ENCODE results near the gene HIF1A.
"Not testable (repeated sequence)": the region's sequence is repeated elsewhere in the genome, so short reads cannot be mapped to it uniquely, and the experiment has no call there.

The HIF1A gene

DNA sequence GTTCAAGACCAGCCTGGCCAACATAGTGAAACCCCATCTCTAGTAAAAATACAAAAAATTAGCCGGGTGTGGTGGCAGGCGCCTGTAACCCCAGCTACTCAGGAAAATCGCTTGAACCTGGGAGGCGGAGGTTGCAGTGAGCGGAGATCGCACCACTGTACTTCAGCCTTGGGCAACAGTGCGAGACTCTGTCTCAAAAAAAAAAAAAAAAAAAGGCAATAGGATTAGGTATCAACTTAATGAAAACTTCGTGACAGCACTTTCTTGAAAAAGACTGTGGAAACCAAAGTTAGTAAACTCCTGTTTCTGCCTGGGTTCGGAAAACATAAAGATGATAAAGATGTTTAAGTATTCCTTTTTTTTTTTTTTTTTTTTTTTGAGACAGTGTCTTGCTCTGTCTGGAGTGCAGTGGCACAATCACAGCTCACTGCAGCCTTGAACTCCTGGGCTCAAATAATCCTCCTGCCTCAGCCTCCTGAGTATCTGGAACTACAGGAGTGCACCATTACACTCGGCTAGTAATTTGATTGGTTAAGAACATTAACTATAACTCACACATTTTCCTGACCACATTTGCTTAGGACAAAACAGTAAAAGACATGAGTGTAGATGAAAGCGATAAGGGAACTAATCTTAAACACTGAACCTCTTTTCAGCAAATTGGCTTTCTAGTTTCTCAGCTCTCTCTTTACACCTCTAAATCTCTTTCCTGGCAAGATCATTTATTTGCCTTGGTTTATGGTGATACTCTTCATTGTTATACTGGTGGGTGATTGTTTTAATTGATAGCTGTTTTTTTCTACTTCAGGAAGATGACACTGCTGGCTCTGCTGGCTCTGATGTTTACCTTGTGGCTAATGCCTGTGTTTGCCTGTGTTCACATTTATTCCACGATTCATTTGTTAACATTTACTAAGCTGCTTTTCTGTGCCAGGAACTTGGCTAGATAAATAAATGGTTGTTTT lies 15.8 kb downstream of the HIF1A start:
- DNase-seq = peak; percentile 91

DNA sequence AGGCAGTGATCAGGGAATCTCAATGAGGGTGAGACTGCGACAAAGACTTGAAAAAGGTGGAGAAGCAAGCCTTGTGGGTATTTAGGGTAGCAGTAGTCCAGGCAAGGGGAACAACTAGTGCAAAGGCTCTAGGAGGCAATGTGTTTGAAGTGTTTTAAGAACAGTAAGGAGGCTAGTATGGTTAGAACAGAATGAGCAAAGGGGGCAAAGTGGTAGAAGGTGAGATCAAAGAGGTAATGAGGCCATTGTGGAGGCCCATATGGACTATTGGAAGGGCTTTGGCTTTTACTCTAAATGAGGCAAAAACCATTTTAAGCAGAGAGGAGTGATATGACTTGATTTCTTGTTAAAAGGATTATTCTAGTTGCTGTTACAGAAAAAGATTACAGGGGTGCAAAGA lies 16.8 kb downstream of the HIF1A start:
- no peak for DNase-seq

DNA sequence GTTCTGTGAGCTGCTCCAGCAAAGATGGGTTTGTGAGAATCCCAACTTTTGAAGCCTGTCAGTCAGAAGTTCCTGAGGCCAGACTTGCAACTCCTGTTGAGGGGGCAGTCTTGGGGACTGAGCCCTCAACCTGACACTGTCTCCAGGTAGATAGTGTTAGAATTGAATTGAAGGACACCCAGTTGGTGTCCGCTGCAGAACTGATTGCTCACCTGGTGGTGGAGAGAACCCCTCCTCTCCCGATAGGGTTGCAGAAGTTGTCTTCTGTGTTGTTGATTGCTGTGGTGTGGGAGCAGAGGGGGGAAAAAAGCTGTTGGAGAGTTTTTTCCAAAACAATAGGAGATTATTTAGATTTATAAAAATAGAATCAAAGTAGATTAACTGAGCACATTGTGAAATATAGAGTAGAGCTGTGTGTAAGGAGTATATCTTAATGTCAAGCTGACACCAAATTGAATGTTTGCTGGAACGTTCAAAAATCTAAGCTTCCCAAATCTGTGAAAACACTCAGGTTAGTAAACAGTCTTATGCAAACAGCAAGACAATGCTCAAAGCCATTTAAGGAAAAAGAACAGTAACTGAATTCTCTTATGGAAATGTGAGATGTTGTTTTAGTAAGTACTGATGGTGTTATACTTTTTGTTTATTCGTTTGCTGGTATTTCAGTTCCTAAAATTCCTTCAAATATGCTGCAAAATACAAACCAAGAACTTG lies 18.6 kb downstream of the HIF1A start:
- no peak for DNase-seq

DNA sequence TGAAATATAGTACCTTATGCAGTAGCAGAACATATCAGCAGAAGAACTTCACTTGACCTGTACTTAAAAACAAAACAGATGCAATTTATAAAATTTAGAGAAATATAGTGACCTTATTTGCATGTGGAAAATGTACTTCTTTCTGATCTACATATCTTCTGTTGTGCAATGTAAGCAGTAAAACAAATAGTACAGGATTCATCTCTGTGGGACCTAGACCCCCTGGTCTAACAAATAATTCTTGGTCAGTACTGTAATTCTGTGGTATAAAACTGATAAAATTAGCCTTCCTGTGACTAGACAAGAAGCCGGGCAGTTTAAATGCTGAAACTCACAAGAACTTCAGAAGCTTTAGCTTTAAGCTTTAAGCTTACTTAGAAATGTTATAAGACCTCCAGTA lies 21.6 kb downstream of the HIF1A start:
- DNase-seq = no peak

DNA sequence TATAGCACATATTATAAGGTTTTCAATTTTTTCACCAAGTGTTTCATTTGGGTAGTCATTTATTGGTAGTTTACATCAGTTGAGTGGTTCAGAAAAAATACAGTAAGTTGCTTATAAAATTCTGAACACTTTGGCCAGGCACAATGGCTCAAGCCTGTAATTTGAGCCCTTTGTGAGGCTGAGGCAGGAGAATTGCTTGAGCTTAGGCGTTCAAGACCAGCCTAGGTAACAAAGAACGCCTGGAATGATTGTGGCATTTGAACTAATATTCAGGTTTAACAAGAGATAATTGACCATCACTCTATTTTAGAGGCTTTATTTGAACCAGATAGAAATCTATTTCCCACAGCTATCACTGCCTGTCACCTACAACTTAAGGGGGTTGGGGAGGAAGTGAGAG lies 22.7 kb downstream of the HIF1A start:
- no peak for DNase-seq

DNA sequence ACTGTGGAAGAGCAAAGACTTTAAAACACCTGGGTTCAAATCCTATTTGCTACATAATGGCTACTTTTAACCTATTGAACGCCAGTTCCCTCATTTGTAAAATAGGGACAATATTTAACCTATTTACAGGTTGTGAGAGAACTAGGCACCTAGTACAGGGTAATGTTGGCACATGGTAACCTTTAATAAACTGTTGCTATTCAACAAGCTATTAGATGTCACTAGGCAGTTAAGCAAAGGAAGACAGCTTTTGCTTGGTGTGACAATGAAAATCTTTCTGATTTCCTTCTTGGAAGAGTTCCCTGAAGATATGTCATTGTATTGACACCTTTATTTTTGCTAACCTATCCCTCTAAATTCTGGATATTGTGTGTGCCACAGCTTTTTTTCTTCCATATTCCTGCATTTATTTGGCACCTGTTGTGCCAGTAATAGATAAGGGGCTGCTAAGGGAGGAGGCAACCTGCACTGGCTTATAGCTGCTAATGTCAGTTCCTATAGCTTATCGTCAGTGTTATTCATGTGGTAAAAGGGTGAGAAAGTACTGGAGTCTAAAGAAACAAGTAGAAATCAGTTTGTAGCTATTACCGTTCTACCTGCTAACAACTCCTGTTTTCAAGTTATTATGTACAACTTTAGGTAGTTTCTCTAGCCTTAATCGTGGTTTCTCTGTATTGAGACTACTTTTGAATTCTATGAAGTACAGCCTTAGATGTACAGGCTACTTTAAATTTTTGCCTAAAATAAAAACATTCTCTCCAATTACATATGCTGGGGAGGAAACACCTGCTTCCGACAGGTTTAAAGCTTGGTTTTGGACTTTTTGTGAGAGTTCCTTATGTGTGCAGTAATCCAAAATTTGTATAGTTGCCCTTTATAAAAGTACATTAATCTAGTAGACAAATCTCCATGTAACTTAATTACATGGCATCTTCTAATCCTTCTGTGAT lies 24.3 kb downstream of the HIF1A start:
- no peak for DNase-seq

DNA sequence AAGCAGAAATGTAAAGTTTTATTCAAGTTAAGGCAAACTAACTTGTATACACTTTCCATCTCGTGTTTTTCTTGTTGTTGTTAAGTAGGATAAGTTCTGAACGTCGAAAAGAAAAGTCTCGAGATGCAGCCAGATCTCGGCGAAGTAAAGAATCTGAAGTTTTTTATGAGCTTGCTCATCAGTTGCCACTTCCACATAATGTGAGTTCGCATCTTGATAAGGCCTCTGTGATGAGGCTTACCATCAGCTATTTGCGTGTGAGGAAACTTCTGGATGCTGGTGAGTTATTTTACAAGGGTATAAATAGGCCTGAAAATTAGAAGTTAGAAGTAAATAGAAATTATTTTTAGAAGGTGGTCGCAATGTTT lies 25.0 kb downstream of the HIF1A start:
- no peak for DNase-seq

DNA sequence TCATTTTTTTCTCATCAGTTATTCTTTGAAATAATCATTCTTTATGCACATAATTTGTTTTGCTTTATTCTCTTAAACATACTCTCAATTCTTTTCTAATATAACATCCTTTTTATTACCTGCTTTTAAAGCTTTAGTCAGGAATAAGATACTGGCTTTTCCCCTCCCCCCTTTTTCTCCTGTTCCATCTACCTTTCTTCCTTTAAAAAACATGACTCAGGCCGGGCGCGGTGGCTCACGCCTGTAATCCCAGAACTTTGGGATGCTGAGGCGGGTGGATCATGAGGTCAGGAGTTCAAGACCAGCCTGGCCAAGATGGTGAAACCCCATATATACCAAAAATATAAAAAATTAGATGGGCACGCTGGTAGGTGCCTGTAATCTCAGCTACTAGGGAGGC lies 25.4 kb downstream of the HIF1A start:
- no peak for DNase-seq

DNA sequence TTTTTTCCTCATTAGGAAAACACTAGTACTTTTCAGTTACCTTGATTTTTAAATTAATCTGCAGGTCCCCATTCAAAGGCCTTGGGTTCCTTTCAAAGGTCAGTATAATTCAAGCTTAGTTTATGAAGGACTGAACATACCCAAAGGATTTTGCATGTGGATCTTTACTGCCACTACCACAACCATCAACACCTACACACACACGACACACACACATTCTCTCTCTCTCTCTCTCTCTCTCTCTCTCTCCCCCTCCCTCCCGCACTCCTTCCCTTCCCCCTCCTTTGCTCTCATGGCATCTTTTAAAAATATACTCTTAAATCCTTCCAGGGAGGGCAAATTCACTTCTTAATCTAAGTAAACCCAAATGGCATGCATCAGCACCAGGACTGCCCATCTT lies 28.8 kb downstream of the HIF1A start:
- no peak for DNase-seq

DNA sequence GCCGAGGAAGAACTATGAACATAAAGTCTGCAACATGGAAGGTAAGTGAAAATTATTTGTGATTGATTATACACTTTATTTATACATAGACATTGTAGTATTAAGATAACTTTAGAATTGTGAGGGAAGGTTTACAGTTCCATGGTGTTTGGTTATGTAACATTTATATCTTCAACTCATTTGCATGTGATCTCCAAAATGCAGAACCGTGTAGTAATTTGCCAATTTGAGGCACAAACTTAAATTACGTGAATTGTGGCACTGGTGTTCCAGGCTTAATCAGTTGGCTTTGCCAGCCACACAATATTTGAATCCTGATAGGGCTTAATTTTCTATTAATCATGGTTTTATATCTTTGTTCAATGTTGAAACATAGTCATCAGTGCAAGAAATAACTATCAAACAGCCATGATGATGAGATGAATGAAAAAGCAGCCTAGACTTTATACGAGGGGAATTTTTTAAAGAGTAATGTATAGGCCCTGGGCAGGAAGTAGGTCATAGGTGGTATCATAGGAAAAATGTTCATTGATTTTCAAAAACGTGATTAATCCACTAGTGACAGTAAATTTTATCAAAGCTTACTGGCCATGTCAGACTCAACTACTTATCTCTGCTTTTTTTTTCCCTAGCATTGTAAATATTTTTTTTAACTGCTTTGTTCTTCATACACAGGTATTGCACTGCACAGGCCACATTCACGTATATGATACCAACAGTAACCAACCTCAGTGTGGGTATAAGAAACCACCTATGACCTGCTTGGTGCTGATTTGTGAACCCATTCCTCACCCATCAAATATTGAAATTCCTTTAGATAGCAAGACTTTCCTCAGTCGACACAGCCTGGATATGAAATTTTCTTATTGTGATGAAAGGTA lies 31.7 kb downstream of the HIF1A start:
- DNase-seq = no peak

DNA sequence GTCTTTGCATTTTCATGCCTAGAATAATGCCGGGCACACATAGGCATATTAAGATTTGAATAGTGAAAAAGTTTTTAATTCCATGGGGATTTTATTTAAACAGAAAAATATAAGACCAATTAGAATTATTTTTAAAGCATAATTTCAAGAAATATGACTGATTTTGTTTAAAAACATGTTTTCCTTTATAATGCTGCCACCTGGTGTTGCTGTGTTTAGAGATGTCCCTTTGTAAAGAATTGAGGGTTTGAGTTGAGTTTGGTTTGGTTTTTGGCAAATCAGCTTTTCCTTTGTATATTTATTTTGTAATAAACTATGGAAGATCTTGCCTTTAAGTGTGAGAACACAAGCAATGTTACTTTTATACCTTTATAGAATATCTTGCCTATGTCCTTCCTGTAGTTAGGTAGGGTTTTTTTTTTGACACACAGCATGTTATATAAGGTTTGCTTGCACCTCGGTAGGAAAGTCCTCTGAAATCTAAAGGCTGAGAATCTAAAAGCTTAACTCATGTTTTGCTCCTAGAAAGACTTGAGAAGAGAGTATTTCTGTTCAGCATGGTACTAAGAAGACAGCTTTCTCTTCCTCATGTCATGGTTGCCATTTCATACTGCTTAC lies 35.6 kb downstream of the HIF1A start:
- no peak for DNase-seq

DNA sequence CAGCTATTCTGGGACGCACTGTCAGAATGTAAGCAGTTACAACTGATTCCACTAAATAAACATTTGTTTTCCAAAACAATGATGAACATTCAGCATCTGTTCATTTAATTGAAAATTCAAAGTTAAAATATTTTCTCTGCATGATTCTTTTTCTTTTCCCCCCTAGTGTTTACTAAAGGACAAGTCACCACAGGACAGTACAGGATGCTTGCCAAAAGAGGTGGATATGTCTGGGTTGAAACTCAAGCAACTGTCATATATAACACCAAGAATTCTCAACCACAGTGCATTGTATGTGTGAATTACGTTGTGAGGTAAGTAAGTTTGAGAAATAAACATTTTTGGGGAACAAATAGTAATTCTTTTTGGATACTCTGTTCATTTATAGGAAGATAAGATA lies 38.7 kb downstream of the HIF1A start:
- no peak for DNase-seq

DNA sequence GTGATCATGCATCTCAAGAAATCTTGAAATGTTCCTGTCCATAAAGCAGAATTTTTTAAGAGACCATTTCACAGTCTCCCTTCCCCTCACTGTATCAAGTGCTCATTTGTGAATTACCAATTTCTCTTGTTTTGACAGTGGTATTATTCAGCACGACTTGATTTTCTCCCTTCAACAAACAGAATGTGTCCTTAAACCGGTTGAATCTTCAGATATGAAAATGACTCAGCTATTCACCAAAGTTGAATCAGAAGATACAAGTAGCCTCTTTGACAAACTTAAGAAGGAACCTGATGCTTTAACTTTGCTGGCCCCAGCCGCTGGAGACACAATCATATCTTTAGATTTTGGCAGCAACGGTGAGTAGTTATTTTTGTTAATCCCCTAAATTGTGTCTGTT lies 41.4 kb downstream of the HIF1A start:
- no peak for DNase-seq

DNA sequence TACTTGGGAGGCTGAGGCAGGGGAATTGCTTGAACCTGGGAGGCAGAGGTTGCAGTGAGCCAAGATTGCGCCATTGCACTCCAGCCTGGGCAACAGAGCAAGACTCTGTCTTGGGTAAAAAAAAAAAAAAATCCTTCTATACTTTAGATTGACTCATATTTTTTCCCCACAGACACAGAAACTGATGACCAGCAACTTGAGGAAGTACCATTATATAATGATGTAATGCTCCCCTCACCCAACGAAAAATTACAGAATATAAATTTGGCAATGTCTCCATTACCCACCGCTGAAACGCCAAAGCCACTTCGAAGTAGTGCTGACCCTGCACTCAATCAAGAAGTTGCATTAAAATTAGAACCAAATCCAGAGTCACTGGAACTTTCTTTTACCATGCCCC lies 42.6 kb downstream of the HIF1A start:
- no peak for DNase-seq

DNA sequence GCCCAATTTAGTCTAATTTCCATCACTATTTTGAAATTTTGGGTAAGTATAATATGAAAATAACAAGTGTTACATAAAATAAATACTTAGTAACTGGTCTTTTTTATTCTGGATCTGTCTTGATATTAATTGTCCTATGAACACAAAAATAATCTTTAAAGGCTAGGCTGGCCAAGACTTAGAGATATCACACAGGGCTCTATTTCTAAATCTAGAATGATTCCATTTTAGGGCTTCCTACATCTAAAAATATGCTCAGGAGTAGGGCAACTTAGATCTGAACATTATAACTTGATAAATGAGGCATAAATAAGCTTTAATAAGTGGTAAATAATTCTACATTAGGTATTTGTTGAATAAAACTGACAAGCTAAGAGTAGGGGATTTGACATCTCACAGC lies 43.8 kb downstream of the HIF1A start:
- no peak for DNase-seq

DNA sequence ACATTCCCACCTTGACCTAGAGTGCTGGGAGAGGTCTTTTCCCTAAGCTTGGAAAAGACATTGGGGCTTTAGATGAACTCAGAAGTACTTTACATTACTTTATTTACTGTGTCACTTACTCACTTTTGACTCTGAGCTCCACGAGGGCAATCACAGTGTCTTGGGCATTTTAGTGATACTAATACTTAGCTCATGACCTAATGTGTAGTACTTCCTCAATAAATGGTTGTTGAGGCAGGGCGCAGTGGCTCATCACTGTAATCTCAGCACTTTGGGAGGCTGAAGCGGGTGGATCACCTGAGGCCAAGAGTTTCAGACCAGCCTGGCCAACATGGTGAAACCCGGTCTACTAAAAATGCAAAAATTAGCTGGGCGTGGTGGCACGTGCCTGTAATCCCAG lies 47.1 kb downstream of the HIF1A start:
- no peak for DNase-seq

DNA sequence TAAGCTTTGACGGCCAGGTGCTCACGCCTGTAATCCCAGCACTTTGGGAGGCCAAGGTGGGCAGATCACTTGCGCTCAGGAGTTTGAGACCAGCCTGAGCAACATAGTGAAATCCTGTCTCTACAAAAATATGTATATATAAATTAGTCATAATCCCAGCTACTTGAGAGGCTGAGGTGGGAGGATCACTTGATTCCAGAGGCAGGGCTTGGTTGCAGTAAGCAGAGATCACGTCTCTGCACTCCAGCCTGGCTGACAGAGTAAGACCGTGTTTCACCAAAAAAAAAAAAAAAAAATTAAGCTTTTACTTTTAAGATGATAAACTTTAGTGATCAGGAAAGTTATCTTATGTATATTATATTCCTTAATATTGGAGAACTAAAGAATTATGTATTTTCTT lies 48.9 kb downstream of the HIF1A start:
- no peak for DNase-seq

DNA sequence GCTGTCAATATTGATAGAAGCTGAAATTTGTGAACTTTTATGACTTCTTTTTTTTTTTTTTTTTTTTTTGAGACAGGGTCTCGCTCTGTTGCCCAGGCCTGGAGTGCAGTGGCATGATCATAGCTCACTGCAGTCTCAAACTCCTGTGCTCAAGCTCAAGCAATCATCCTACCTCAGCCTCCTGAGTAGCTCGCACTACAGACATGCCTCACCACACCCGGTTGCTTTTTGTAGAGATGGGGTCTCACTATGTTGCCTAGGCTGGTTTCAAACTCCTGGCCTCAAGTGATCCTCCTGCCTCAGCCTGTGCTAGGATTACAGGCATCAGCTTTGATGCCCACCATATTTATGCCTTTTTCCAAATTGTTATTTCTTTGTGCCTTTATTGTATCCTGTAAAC lies 51.0 kb downstream of the HIF1A start:
- DNase-seq = not testable (repeated sequence)

DNA sequence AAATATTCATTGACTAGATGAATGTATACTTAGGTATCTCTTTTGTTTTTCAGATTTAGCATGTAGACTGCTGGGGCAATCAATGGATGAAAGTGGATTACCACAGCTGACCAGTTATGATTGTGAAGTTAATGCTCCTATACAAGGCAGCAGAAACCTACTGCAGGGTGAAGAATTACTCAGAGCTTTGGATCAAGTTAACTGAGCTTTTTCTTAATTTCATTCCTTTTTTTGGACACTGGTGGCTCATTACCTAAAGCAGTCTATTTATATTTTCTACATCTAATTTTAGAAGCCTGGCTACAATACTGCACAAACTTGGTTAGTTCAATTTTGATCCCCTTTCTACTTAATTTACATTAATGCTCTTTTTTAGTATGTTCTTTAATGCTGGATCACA lies 51.6 kb downstream of the HIF1A start:
- no peak for DNase-seq

DNA sequence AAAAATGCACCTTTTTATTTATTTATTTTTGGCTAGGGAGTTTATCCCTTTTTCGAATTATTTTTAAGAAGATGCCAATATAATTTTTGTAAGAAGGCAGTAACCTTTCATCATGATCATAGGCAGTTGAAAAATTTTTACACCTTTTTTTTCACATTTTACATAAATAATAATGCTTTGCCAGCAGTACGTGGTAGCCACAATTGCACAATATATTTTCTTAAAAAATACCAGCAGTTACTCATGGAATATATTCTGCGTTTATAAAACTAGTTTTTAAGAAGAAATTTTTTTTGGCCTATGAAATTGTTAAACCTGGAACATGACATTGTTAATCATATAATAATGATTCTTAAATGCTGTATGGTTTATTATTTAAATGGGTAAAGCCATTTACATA lies 52.0 kb downstream of the HIF1A start:
- no peak for DNase-seq

DNA sequence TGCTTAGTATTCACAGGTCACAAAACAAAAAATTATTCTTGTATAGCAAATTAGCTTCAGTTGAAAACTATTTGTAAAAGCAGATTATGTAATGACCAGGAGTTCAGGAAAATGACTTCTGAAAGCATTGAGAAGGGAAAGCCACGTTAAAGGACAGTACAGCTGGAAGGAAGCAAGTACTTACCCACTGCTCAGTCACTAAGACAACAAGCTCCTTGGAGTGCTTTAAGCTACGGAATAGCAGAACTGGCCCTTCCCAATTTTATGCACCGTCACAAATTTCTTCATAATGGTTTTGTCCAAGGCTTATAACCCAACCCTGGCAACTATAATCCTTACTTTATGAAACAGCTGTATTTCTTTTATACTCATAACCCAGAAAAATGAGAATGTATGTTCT lies 54.0 kb downstream of the HIF1A start:
- no peak for DNase-seq

DNA sequence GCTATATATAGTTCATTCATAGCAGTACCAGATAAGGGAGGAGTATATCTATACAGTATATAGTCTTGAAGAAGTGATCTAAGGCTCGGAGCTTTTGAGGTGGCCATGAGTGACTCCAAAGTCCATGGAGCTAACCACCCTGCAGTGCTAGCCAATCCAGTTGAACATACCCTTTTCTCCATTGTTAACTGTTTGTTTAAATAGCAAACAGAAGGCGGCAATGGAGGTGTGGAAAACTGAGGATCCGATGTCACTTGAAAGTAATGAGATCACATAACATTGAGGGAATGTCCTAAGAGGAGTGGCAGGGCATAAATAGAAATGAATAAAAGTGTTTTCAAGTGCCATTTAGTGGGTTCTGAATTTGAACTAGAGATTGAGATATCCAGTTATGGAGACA lies 54.6 kb downstream of the HIF1A start:
- peak; percentile 92 for DNase-seq

Measured in NCI-H748 treated with DMSO at 0.1 percent for 48 hours (cell line).